Measurements from ENCODE around the gene BHLHA15.
"Not testable (repeated sequence)": the region's sequence is repeated elsewhere in the genome, so short reads cannot be mapped to it uniquely, and the experiment has no call there.

BHLHA15 gene

DNA sequence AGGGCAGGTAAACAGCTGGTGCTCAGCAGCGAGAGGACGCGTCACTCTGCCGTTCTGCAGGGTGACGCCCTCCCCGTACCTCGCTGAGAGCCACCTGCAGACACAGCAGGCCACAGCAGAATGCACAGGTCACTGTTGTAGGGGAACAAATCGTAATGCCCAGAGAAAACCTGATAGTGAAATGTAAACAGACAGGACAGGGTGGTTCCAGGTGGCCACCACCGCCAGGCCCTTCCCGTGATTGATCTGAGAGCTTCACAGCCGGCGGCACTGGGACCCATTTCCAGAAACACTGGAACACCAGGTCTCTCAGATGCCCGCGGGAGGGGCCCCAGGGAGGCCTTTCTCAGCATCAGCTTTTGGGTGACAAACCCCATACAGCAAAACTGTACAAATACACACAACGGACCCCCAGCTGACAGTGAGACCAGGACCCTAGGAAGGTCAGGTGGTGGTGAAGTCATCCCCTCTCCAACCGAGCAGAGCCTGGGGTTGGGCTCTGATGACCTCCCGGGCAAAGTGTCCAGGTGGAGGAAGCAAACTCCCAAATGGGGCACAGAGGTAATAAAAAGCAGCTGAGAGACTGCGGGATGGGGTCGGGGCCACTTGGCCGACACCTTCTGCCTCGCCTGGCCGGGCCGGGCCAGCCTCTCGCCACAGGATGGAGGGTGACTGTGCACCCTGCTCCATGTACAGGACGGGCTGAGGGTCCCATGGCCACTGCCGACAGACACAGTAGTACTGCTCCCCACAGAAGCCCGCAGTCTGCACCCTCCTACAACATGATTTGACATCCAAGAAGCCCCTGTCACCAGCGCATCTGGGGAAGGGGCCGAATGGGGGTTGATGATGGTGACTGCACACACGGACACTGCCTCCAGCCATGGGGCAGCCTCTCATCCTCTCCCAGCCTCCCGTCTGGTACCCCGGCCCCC is 4.6 kb downstream of the BHLHA15 start:
- DNase-seq (ENCODE audit: low read depth) = no peak
- TF ChIP-seq, protein P1, sequence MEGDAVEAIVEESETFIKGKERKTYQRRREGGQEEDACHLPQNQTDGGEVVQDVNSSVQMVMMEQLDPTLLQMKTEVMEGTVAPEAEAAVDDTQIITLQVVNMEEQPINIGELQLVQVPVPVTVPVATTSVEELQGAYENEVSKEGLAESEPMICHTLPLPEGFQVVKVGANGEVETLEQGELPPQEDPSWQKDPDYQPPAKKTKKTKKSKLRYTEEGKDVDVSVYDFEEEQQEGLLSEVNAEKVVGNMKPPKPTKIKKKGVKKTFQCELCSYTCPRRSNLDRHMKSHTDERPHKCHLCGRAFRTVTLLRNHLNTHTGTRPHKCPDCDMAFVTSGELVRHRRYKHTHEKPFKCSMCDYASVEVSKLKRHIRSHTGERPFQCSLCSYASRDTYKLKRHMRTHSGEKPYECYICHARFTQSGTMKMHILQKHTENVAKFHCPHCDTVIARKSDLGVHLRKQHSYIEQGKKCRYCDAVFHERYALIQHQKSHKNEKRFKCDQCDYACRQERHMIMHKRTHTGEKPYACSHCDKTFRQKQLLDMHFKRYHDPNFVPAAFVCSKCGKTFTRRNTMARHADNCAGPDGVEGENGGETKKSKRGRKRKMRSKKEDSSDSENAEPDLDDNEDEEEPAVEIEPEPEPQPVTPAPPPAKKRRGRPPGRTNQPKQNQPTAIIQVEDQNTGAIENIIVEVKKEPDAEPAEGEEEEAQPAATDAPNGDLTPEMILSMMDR (IDR thresholded peaks at IDR 0.05; ENCODE audit: low read length, missing control alignments) = no peak
- H3K4me3 ChIP-seq (replicated peaks; ENCODE audit: low read depth, low read length) = no peak overlapping the region

DNA sequence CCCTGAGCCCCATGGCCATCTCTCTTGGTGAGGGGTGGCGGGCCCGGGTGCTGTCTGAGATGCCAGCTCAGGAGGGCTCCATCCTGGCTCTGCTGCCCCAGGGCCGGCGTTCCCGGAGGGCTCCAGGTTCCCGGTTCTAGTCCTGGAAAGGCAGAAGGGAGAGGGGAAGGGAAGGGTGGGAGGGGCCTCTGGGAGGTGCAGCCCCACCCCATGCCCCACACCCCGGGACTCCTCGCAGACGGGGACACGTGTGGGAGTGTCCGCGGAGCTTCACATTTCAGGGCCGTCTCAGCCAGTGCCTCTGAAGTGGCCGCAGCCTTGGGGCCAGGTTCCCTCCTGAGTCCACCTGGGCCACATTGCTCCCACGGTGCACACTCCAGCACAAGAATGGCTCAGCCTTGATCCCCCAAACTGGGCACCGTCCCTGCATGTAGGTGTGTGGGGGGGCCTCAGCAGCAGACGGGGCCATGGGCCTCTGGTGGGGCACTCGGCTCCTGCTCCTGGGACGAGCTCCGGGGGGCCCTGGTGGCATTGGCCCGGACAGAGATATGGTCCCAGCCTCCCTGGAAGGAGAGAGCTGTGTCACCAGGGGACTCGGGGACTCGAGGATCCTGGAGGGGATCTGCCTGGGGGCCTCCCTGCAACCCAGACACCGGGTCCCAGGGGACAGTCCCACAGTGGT is 5.8 kb downstream of the BHLHA15 start:
- no peak overlapping the region for H3K4me3 ChIP-seq (replicated peaks; ENCODE audit: low read depth, low read length)
- TF ChIP-seq, protein P1 (IDR thresholded peaks at IDR 0.05; ENCODE audit: low read length, missing control alignments) = no peak
- no peak for DNase-seq (ENCODE audit: low read depth)

DNA sequence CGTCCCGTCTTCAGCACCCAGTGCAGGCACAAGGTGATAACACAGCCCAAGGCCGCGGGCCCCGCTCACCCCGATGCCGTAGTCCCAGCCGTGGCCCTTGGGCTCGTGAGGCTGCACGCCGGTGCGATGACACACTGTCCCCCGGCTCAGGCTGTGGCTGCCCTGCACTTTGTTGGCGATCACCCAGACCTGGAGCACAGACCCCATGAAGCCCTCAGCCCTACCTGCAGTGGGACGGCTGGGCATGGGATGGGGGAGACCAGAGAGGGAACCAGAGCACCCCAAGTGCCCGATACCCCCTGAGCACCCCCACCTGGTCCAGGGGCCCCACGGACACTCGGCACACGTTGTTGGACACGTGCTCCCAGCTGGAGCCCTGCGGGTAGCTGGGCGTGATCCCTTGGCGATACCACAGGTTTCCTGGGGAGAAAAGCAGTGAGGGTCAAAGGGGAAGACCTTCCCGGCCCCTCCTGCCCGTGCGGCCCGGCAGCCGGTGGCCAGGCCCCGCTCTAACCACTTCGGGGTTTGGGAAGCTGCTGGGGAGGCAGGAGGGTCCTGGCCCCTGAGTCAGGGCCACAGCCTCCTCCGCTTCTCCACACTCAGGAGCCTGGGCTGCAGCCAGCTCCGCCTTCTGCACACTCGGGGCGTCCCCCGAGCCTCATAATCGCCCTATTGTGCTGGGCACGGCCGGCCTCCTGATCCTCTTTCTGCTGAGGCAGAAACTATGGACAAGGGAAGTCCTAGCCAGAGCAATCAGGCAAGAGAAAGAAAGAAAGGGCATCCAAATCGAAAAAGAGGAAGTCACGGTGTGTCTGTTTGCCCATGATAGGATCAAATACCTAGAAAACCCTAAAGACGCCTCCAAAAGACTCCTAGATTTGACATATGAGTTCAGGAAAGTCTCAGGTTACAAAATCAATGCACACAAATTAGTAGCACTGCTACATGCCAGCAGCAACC is 6.7 kb downstream of the BHLHA15 start:
- no peak overlapping the region for H3K4me3 ChIP-seq (replicated peaks; ENCODE audit: low read depth, low read length)
- TF ChIP-seq, protein P1 (IDR thresholded peaks at IDR 0.05; ENCODE audit: low read length, missing control alignments) = no peak
- DNase-seq (ENCODE audit: low read depth) = no peak

DNA sequence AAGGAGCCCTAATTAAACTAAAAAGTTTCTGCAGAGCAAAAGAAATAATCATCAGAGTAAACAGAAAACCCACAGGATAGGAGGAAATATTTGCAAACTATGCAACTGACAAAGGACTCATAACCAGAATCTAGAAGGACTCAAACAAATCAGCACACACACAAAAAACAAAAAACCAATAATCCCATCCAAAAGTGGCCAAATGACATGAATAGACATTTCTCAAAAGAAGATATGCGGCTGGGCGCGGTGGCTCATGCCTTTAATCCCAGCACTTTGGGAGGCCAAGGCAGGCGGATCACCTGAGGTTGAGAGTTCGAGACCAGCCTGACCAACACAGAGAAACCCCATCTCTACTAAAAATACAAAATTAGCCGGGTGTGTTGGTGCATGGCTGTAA is 8.1 kb downstream of the BHLHA15 start:
- DNase-seq (ENCODE audit: low read depth); H3K4me3 ChIP-seq (replicated peaks; ENCODE audit: low read depth, low read length): not testable (repeated sequence)

DNA sequence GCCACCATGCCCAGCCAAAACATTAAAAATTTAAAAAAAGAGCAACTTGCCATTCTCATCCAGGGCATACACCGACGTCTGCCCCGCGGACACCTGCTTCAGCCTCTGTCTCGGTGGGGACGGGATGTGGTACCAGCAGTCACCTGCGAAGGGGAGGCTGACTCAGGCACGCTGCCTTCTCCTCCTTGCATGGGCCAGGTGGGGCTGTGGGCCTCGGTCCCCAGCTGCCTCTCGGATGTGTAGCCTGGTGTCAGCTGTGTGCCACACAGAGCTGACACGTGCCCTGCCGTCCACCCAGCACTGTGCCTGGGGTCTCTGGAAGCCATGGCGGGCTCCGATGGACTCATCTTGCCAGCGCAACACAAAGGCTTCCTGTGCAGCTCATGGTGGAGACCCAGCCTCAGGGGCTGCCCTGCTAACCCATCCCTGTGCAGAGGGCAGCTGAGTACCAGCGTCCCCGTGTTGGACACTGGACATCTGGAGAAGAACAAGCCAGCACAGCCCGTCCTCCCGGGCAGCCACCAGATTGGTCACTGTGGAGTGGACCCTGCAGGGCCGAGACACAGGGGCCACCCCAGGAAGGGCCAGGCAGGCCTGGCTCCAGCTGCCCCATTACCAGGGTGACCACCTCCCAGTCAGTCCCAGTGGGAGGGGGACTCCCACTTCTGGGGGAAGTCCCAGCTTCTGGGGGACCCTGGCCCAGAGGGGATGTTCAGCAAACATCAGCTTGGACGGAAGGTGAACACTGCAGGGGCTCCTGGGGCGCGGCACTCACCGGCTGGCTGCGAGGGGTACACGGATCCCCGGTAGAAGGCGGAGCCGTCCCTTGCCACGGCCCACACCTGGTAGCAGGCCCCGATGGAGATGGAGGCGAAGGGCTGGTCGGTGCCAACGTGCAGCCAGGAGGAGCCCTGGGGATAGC is 10.6 kb downstream of the BHLHA15 start:
- H3K4me3 ChIP-seq (replicated peaks; ENCODE audit: low read depth, low read length) = no peak overlapping the region
- no peak for DNase-seq (ENCODE audit: low read depth)
- TF ChIP-seq, protein P1 (IDR thresholded peaks at IDR 0.05; ENCODE audit: low read length, missing control alignments) = no peak

DNA sequence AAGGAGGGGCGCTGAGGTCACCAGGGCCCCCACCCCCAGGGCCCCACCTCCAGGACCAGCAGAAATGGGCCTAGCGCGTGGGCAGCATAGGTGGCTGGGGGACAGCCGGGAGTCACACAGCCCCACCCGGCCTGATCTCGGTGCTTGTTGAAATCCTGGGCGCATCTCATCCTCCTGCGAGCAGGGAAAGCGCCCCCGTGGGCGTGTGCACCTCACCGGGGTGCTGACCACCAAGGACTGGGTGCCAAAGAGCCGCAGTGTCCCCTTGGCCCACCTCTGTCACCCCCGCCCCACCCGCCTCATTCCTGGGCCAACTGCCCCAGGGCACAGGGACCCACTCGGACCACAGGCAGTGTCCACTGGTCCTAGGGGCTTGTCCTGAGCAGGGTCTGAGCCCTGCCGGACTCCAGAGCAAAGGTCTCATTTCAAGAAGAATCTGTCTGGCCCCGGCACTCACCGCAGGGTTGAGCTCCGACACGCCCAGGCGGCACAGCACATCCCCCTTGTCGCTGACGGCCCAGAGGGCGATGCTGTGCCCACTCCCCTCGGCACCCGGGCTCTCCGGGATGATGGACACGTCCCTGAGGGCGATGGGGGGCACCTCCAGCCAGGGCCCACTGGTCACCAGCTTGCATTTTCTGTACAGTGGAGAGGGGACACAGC is 11.4 kb downstream of the BHLHA15 start:
- no peak overlapping the region for H3K4me3 ChIP-seq (replicated peaks; ENCODE audit: low read depth, low read length)
- no peak for DNase-seq (ENCODE audit: low read depth)
- TF ChIP-seq, protein P1 (IDR thresholded peaks at IDR 0.05; ENCODE audit: low read length, missing control alignments) = no peak
